GM19397 (cell line): Measurements from ENCODE around the gene SERTAD2.

Experiments
- ATAC-seq: cut with Tn5 transposase; IDR thresholded peaks from one replicate; pipeline ENCODE4 v1.9.1; 2021; ENCODE audit warnings: mild to moderate bottlenecking, moderate library complexity; ENCODE audit not compliant: unreplicated experiment

SERTAD2 gene

DNA sequence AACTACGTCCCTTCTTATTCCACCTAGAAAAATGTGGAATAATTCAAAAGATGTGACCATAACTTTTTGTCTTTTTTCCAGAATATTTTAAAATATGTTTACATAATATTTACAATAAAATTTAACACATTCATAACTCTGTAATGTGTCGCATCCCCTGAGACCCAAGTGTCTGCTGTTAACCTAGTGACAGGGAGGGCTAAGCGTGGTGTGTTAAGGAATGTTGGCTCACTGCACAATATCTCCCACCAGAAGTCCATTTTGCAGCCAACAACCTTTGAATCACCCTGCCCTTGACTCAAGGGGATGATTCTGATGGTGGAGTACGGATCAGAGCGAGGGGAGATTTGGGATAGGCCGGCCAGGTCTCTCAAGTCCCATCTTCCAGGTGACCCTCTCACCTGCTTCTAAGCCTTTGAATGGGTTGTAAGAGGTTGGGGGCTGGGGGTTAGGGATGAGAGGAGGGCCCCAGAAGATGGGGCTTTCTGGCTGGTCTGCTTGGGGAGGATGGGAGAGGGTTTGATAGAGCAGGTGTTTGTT lies 43.3 kb downstream of the SERTAD2 start:
- ATAC-seq: no peak

GRCh38 chr2:64609942-64610281 lies 43.8 kb downstream of the SERTAD2 start:
- no peak for ATAC-seq

GRCh38 chr2:64609227-64609941 lies 44.3 kb downstream of the SERTAD2 start:
- ATAC-seq: peak; percentile 48

DNA sequence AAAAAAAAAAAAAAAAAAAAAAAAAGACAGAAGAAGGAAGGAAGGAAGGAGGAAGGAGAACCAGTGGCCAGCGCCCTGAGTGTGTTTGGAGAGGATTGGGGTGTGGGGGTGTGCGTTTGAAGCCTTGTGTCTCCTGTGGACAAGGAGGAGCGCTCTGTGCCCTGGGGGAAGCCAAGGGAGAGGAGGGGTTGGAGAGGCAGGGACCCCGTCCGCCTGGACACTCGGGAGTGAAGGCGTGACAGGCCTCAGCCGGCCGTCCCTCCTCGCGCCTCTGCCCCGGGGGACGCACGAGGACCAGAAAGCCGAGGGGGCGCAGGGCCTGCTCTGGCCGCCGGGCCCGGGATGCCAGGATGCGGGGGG lies 44.9 kb downstream of the SERTAD2 start:
- ATAC-seq: no peak

DNA sequence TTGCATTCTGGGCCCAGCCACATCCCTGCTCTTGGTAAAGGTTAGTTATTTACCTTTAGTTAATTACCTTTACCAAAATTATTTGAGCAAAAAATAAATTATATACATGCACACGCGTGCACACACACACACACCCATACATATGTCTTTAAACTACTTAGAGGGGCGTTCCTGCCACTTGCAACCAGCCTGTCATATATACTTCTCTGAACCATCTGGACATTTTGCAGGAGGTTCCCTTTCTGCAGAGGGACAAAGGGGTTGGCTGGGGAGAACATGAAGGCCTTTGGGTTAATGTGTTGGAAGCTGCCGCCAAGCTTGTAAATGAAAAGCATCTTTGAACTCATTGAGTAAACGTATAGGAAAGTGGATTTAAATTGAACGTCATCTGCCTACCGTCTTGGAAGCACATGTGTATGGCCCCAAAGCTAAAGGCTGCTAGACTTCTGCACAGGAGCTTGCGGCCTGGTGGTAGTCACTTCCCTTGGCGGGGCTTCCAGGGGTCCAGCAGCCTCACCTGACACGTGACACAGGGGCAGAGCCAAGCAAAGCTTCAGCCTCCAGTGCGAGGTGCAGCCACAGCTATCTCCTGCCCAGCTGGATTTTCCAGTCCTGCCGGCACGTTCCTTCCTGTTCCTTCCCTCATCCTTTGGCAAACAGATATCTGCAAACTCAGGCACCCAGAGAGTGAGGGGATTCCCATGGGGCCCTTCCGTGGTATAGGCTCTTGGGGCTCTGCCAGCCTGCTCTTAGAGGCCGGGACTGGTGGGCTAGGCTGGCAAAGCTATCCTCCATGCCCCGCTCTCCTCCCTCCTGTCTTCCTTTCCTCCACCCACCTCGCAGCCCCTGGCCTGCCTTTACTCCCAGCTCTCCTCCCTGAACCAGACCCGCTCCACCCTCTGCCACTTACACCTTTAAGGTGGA lies 46.1 kb downstream of the SERTAD2 start:
- no peak for ATAC-seq

DNA sequence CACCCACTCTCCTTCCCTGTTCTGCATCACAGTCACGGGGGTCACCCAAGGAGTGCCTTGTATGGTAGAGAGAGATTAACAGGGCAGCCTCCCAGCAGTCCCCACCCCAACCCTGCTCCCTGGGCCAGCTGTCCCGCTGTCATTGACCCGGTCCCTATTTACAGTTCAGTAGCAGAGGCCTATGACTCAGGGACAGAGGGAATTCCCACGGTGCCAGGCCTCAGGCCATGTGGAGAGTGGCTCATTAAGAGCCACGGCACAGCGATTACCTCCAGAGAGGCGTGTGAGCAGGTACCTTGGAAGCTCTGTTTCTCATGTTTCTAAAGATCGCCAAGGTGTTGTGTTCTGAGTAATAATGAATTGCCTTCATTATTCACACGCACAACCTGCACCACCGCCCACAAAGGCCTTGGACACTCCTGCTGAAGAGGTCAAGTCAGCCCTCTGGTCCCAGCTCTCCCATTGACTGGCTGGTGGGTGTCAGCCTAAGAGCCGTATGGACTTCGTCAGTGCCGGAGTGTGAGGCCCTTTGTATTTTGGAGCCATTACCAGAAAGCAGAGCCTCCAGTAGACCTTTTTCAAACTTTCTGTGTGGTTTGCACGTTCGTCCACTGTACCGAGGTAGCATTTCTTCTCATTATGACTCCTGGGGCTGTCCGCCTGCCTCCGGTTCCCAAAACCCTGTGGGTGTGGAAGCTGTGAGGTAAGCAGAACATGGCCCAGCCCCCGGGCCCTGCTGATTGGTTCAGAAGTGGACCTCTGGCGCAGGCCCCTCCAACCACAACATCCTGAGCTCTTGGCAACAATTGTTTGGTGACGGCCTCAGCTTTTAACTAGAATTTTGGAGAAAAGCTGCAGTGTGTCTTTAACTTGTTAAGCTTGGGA lies 47.0 kb downstream of the SERTAD2 start:
- ATAC-seq: peak; percentile 81

GRCh38 chr2:64605991-64606478 lies 47.7 kb downstream of the SERTAD2 start:
- ATAC-seq: no peak

DNA sequence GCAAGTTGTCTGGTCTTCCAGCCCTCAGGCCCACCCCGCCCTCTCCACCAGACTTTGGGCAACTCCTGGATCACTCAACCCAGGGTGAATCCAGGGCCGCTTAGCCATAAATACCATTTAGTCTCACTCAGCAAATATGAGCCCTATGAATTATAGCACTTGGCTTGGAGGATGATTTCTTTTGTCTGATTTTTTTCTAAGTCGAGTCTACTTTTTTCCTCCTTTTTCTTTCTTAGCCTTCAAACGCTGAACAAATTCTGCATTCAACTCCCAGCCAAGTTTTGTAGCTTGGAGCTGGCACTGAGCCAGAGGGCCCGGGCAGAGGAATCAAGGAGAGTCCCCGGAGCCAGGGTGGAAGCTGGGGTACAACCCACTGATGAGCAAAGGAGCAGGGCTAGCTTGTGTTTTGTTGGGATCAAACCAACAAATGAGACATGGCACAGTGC lies 48.7 kb downstream of the SERTAD2 start:
- no peak for ATAC-seq

DNA sequence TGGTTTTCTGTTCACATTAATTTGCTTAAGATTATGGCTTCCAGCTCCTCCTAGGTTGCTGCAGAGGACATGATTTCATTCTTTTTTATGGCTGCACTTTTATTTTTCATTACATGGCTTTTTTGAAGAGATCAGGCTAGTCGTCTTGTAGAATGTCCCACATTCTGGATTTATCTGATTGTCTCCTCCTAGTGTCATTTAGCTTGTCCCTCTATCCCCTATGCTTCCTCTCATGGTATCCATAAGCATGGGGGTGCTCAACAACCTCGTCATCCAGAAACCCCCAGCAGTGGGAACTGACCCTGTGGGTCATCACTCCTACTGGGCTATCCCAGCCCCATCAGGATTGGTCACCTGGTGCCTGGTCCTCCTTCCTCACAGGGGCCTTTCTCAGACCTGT lies 49.6 kb downstream of the SERTAD2 start:
- ATAC-seq: no peak

DNA sequence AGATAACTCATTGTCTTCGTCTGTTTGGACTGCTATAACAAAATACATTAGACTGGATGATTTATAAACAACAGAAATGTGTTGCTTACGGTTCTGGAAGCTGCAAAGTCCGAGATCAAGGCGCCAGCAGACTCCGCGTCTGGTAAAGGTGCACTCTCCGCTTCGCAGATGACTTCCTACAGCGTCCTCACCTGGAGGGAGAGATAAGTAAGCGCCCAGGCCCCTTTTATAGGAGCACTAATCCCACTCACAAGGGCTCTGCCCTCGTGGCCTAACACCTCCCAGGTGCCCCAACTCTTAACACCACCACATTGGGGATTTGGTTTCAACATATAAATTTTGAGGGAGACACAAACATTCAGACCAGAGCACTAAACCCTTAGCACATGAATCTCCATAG lies 51.3 kb downstream of the SERTAD2 start:
- no peak for ATAC-seq

DNA sequence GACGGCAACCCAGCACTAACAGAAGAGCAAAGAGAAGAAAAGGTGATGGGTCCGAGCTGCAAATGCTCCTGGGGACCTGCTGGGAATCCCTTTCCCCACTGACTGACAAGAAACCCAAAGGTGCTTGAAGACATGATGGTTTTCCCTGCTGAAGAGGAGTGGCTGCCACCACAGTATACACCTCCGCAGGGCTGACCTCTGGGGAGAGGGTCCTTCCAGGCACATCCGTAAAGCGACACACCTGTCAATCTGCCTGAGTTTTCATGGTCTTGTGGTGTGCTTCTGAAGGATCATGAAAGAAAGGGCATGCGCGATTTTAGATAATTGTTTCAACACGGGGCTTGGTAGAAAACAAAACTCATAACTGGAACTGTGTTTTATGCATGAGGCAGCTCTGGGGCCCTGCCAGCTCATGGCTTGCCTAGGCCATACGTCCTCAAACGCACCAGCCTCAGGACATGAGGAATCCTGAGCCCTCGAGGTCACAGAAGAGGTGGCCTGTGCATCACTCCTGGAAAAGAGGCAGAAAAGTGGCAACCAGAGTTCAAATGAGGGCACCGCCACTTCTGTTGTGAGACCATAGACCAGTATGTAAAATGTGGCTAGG lies 51.8 kb downstream of the SERTAD2 start:
- no peak for ATAC-seq

- no peak for ATAC-seq
Measured at GRCh38 chr2:64601034-64601754, 52.5 kb downstream of the SERTAD2 start.

GRCh38 chr2:64599469-64599868 lies 54.2 kb downstream of the SERTAD2 start:
- ATAC-seq: no peak

GRCh38 chr2:64598226-64598625 lies 55.5 kb downstream of the SERTAD2 start:
- ATAC-seq: no peak

DNA sequence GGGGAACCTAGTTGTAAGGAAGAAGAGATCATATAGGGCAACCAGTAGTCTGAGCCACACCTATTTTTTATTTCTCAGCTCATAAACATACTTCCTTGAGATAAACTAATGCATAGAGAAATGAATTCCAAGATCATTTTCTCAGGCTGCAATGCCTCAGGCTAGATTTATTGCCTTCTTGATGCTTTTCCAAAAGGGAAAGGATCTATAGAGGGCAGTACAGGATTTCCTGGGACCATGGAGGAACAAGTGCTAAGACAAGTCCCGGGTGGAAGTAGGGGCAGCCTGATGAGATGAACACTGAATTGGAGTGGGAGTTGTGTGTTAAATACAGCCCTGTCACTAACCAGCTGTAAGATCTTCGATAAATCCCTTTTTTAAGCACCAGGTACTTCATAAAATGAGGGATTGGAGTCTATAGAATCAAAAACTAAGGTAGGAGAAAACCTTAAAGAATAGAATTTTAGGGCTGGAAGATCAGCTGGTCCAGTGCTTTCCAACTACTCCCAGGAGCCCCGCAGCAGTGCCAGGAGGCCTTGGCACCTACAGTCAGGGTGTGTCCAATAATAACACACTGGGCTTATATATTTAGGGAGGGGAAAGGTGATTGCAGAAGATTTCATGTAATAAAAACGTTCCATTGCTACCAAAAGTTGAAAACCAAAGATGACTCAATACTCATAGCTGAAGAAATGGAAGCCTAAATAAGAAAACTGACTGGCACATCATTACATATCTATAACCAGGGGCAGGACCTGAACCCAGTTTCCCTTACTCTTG lies 58.1 kb downstream of the SERTAD2 start:
- no peak for ATAC-seq

GRCh38 chr2:64594226-64594989 lies 59.3 kb downstream of the SERTAD2 start:
- ATAC-seq: no peak

- ATAC-seq: no peak
Measured at GRCh38 chr2:64593035-64593655, 60.6 kb downstream of the SERTAD2 start.

DNA sequence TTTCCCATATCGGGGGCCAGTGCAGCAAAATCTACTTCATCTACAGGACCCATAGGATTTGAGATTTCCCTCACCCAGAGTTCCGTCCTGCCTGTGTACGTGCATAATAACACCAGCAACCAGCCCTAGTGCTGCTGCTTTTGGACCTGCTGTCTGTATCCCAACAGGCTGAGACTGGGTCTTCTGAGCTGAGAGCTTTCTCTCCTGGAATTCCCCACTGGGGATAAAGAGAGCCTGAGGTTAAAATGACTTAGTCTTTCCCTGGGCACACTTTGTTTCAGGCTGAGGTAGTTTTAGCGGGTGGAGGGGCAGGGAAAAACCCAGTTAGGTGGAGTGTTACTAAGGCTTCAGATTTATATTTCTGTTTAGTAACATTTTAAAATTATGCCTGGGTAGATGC lies 62.5 kb downstream of the SERTAD2 start:
- ATAC-seq: no peak
